SKM-1 treated with dmso at 0.1 percent for 144 hours (cell line): ENCODE results near the gene NRIP2.
"Not testable (repeated sequence)": the region's sequence is repeated elsewhere in the genome, so short reads cannot be mapped to it uniquely, and the experiment has no call there.

ENCODE experiments used
- DNase-seq: peaks from one replicate; lab custom pipeline; 2025; ENCODE audit not compliant: unreplicated experiment; lab: John Stamatoyannopoulos, UW

The NRIP2 gene, protein sequence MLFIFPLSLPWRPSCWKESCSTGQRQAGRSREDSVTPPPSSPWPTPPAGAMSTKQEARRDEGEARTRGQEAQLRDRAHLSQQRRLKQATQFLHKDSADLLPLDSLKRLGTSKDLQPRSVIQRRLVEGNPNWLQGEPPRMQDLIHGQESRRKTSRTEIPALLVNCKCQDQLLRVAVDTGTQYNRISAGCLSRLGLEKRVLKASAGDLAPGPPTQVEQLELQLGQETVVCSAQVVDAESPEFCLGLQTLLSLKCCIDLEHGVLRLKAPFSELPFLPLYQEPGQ

DNA sequence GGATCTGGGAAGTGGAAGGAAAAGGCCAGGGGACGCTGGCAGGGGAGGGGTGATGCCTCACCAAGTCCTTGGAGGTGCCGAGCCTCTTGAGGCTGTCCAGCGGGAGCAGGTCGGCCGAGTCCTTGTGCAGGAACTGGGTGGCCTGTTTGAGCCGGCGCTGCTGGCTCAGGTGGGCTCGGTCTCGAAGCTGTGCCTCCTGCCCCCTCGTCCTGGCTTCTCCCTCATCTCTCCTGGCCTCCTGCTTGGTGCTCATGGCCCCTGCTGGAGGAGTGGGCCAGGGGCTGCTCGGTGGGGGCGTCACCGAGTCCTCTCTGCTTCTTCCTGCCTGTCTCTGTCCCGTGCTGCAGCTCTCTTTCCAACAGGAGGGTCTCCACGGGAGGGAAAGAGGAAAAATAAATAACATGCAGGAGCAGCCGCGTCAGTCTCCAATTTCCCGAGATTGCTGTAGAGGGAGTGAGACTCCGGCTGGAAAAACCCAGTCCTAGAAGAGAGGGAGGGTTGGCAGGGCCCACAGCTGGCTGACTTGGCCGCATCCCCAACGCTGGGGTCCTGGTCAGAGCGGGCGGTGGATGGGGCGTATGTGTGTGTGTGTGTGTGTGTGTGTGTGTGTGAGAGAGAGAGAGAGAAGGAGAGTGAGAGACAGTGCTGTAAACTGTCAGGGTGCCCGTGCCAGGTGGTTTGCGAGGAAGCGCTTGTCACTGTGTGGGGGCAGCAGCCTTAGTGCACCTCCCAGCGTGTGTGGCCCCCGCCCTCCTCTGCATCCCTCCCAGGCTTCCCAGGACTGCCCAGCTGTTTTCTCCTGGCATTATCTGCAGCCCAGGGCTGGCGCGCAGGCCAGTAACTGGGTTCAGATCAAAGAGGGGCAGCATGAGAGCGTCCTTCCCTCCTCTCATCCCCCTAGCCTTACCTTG lies at the start of gene NRIP2:
TSS of gene NRIP2 (minus strand) at position 455 of the 911 bp plus-strand sequence. CDS start at position 403, 52 bp downstream.
- DNase-seq = no peak

- no peak for DNase-seq
Observed at GRCh38 chr12:2879853-2880252, 45.0 kb upstream of the NRIP2 start.

GRCh38 chr12:2877953-2878732 lies 43.3 kb upstream of the NRIP2 start:
- DNase-seq = peak; percentile 47

GRCh38 chr12:2877047-2877952 lies 42.5 kb upstream of the NRIP2 start, which contains the start of the genes FOXM1 and RHNO1:
TSS of gene FOXM1 (minus strand) at chr12:2877174. CDS start at chr12:2874478, 2,696 bp downstream.
TSS of gene RHNO1 (plus strand) at chr12:2877223. CDS start at chr12:2885367, 8,144 bp downstream.
- peak; percentile 40 for DNase-seq

- no peak for DNase-seq
Observed at GRCh38 chr12:2876431-2877046, 41.7 kb upstream of the NRIP2 start.

- DNase-seq = not testable (repeated sequence)
Observed at GRCh38 chr12:2868986-2869632, 34.3 kb upstream of the NRIP2 start.

DNA sequence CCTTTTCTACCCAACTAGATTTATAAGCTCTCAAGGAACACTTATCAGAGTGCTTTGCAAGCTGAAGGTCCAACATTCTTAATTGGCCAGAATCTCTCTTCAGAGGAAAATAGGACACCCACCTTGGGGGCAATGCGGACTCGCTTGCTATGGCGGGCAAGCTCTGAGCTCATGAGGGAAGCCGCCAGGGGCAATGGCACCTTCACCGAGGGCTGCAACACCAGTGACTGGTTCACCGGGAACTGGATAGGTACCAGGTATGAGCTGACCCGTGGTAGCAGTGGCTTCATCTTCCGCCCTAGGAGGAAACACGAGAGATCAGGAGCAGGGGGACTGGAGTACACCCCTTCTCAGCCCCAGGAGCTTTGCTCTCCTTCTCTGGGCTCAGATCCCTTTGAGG lies 29.4 kb upstream of the NRIP2 start:
- no peak for DNase-seq

GRCh38 chr12:2863402-2863801 lies 28.6 kb upstream of the NRIP2 start:
- not testable (repeated sequence) for DNase-seq

DNA sequence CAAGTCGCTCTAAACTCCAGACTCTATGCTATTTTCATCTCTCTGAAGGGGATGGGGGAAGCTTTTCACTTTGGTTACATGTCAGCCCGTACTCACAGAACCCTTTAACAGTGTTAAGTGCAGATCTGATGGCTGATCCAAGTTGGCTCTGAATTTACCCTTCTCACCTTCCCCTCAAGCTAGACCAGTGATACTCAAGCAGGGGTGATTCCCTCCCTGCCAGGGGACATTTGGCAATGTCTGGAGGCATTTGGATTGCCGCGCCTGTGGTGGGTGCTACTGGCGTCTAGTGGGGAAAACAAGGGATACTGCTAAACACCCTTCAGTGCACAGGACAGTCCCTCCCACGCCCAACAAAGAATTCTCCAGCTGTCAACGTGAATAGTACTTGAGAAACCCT lies 28.0 kb upstream of the NRIP2 start:
- no peak for DNase-seq

GRCh38 chr12:2860170-2860569 lies 25.3 kb upstream of the NRIP2 start:
- DNase-seq = no peak

GRCh38 chr12:2858944-2859421 lies 24.1 kb upstream of the NRIP2 start:
- no peak for DNase-seq

- no peak for DNase-seq
Observed at GRCh38 chr12:2858334-2858733, 23.5 kb upstream of the NRIP2 start.

DNA sequence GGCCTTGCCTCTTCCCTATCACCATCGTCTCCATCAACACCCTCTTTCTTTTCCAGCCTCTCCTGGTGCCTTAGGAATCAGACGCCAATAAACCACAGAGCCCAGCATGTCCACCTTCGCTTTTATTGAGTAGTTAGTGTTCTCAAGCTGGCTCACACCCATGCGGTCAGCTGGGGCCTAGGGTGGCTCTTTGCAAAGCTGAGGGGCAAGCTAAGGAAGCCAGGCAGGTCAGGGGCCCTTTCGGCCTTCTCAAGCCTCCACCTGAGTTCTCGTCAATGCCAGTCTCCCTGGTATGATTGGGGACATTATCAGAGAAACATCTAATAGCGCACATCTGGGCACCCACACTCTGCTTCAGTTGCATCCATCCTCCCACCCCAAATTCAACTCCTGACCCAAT lies 22.7 kb upstream of the NRIP2 start:
- no peak for DNase-seq

DNA sequence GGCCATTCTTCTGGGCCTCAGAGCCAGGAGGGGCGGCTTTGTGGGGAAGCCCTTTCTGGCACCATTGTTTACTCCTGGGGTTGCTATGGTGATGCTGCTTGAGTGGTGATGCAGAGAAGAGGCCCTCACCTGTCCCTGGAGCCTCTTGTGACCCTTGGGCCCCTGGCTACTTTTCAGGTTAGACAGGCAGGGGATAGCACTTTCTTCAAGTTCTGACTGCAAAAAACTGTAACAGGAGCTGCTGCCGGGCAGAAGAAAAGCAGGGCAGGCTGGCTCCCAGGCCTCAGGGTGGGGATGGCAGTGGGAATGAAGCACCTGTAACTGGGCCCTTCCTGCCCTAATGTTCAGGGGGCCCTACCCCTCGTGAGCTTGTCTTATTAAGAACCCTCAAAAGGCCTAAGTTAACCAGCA lies 22.2 kb upstream of the NRIP2 start, which contains the start of gene TEX52:
TSS of gene TEX52 (minus strand) at position 19 of the 411 bp plus-strand sequence. CDS start at position 6, 13 bp downstream.
- DNase-seq = no peak

DNA sequence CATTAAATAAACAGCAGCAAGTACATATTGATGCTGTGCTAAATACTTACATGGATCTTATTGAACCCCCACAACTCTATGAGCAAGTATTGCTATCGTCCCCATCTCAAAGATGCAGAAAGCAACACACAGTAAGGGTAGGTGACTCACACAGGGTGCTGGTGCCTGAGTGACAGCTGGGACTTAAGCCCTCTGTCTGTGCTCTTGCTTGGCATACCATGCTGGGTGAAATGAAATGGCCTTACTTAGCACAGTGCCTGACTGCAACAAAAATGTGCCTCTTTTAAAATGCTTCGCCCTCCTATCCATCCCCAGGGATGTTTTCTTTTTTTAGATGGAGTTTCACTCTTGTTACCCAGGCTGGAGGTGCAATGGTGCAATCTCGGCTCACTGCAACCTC lies 21.2 kb upstream of the NRIP2 start:
- DNase-seq = no peak

GRCh38 chr12:2855546-2855945 lies 20.7 kb upstream of the NRIP2 start:
- DNase-seq = no peak

DNA sequence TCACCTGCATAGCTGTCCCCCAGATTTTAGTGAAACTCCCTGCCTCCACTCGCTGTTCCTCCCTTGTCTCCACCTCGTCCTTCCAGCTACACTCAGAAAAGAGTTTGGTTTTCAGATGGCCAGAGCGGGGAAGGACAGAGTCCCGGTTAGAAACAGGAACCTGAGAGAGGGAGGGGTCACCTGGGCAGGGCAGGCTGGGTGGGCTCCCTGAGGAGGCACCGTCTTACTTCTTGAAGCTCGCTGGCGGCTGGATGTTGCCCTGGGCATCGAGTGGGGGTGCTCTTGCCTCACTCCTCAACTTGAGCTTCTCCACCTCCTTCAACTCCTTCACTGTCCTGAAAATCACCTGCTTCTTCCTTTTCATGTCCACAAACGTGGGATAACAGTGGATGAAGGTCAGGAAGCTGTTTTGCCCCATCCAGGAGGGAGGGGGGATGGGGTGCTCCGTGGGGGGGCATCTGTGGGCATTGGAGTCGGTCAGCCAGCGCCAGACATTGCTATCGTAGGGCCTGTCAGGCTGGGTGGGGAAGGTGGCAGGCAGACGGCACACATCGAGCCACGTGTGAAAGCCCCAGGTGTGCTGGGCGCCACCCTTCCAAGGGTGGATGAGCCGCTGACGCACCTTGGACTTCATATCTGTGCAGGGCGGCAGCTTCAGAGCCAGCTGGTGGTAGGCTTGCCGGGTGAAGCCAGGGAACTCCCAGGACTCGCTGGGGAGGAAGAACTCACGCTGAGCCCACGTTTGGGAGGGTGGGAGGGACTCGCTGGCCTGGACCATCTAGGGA lies 20.0 kb upstream of the NRIP2 start:
- DNase-seq = no peak

- DNase-seq = peak; percentile 30
Observed at GRCh38 chr12:2853626-2854025, 18.8 kb upstream of the NRIP2 start.
